GM18867 (cell line): ENCODE results near the gene ATP2A3.

Source experiments
- ATAC-seq: cut with Tn5 transposase; IDR thresholded peaks from one replicate; pipeline ENCODE4 v1.9.1; 2021; ENCODE audit warnings: mild to moderate bottlenecking, moderate library complexity; ENCODE audit not compliant: unreplicated experiment

The ATP2A3 gene

DNA sequence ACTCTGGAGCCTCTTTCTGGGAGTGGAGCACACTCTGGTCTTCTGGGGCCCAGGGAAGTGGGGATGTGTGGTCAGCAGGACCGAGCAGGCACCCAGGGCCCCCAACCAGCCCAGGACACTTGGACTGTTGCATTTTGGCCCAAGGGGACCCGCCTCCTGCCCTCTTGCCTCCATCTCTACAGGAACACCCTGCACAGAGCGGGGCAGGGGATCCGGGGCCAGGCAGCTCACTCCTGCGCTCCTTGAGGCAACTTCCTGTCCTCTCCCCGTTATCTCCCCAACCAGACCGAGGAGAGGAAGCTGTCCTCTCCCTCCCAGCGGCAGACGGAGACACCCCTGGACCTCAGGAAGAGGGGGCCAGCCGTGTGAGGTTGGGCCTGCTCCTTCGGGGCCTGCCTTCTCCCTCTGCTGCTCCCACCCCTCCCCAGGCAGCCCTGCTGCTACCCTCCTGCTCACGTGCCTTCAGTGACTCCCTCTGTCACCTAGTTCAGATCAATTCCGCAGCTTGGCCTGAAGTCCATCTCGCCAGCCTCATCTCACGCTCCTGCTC lies 10.0 kb upstream of the ATP2A3 start:
- ATAC-seq: no peak

DNA sequence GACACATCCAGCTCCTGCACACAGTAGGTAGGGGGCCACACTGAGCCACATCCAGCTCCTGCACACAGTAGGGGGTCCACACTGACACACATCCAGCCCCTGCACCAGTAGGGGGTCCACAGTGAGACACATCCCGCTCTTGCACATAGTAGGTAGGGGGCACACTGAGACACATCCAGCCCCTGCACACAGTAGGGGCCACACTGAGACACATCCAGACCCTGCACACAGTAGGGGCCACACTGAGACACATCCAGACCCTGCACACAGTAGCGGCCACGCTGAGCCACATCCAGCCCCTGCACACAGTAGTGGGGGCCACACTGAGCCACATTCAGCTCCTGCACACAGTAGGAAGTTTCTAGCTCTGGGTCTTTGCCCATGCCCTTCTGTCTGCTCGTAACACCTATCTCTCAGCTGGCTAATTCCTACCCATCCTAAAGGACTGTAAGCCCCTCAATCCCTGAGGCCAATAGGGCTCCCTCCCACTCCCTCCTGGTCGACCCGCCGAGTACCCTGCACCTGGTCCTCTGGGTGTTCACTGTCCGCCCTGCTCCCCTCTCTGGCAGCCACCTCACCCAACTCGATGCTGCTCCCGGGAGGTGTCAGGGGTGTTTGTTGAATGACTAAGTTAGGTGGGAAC lies 9.4 kb upstream of the ATP2A3 start:
- no peak for ATAC-seq

DNA sequence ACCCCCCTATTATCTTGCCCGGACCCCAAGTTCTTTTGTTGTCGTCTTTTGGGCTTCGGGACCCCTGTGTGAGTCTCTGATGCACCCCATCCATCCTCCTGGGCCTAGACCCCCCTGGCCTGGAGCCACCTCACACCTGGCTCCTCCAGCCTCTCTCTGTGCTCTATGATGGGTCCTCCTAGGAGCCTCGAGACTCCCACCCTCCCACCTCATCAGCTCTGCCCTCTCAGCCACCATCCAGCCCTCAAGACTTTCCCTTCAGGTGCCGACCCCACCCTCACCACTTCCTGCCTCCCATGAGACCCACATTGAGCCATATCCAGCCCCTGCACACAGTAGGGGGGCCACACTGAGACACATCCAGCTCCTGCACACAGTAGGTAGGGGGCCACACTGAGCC lies 8.7 kb upstream of the ATP2A3 start:
- ATAC-seq: no peak

DNA sequence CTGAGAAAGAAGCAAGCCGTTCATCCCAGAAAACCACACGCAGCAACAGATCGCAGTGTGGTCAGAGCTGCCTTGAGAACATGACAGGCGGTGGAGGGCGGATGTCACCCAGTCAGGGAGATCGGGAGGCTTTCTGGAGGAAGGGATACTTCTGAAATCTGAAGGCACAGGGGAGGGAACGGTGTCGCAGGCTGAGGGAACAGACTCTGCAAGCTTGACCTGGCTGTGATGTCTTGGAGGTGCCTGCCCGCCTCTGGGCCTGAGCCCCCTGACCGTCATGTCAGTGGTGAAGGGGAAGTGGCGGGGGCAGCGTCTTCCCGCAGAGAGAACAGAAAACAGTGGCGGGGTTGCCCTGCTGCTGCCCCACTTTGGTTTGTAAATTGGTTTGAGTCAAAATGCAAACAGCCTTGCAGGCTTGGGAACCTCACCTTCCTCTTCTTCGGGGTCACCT lies 8.1 kb upstream of the ATP2A3 start:
- ATAC-seq: no peak

DNA sequence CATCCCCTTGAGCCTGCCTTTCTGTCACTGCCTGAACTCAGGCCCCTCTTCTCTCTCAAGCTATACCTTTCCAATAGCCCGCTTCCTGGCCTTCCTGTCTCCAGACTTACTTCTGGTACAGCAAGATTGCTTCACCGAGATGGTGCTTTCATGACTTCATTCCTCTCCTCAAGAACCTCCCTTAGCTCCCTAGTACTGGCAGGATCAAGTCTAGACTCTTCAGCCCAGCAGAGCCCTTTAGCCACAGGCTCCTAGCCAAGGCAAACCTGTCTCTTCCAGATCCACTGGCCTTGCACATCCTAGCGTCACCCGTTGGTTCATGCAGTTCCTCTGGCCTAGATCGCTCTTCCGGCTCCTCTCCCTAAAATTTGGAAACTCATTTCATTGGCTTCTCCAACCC lies 6.4 kb upstream of the ATP2A3 start:
- no peak for ATAC-seq

DNA sequence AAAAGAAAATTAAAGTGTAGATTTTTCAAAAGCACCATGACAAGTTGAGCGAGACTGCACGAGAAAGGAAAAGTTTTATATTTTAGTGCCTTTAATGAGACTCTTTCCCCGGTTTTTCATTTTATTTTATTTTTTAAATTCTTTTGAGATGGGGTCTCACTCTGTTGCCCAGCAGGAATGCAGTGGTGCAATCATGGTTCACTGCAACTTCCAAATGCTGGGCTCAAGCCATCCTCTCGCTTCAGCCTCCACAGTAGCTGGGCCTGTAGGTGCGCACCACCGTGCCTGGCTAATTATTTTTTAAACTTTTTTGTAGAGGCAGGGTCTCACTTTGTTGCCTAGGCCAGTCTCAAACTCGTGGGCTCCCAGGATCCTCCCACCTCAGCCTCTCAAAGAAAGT lies 5.7 kb upstream of the ATP2A3 start:
- ATAC-seq: no peak

DNA sequence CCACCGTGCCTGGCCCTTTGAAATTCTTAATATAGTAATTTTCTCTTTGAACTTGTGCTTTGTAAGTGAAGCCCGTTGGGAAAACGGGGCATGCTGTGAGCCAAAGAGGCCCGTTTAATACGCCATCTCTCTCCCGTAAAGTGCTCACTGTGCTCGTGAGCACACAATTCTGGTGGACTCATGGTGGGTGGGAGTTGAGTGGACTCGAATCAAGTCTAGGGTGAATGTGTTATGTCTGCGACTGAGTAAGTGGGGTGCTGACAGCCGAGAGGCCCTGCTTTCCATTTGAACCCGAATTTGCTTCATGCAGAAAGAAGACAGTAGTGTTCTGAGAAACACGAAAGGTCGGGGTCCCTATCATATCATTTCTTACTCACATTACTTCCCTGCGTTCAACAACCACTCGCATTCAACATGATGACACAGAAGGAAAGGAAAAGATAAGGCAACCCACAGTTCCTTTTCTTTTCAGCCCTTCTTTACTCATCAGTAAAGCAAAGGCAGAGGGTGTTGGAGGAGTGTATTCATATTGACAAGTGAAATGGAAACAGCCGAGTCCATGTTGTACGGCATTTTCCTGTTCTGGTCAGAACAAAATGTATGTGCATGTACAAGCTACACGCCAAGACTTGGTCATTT lies 4.8 kb upstream of the ATP2A3 start:
- no peak for ATAC-seq

DNA sequence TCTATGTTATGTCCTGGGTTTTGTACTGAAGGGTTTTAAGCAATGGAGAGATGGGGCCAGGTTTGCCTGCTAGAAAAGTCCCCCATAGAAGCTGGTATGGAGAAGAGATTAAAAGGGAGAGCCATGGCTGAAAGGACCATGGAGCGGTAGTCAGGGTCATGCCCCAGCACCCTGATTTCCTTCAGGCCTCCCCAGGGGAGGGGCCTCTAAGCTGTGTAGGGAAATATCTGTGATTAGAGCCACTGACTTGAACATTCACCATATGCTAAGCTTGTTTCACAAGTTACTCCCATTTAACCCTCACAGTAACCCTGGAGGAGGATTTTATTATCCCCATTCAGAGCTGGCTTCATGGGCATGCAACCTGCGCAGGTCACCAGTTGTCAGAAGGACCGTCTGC lies 3.8 kb upstream of the ATP2A3 start:
- no peak for ATAC-seq

DNA sequence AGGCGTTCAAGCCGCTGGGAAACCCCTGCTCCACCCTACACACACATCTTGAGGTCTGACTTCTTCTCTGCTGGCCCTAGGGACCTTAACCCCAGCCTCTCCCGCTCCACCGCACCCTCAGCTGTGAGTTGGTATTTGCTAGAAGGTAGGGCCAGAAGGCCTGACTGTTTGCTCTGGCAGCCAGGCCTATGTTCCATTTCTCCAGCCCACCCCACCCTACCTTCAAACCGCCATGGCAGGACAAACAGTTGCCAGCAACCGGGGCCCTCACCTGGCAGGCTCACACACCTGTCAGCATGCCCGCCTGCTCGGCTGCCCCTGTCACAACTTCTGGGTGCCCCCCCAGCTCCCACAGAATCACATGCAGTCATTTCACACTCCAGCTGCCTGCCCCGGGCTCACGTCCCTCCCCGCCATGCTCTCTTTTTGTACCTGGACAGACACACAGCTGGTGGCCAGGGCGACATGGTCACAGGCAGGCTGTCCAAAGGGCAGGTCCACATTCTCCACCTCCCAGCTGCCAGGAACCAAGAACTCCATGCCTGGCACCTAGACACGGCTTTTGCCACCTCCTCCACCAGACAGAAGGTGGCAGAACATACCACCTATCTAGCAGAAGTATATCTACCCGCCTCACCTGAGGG lies 2.6 kb upstream of the ATP2A3 start:
- ATAC-seq: no peak

DNA sequence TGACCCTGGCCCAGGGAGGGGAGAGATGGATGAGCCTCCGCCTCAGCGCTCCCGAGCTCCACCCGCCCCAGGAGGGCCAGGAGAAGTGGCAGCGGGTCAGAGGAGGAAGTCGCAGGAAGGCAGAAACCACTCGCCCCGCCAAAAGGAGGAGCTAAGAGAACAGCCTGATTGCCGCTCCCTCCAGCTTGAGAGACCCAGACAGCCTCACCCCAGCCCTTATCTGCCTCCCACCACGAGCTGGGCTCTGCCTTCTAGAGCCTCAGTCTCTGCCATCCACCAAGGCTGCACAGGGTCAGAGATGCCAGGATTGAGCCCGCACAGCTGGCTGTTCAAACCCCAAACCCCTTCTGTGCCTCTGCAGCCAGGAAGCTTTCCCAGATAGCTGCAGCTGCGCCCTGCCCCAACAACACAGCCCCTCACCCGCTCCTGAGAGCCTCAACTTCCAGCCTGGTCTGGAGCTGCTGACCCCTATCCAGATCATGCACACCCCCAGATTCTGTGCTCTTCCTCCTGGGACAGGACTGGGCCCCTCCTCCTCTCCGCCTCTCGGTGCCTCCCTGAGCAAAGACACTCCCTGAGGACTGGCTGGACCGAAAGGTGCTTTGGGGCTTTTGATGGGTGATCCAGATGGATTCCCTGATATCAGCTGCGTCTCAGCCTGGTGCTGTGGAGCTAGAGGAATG lies 1.0 kb upstream of the ATP2A3 start:
- ATAC-seq: no peak

DNA sequence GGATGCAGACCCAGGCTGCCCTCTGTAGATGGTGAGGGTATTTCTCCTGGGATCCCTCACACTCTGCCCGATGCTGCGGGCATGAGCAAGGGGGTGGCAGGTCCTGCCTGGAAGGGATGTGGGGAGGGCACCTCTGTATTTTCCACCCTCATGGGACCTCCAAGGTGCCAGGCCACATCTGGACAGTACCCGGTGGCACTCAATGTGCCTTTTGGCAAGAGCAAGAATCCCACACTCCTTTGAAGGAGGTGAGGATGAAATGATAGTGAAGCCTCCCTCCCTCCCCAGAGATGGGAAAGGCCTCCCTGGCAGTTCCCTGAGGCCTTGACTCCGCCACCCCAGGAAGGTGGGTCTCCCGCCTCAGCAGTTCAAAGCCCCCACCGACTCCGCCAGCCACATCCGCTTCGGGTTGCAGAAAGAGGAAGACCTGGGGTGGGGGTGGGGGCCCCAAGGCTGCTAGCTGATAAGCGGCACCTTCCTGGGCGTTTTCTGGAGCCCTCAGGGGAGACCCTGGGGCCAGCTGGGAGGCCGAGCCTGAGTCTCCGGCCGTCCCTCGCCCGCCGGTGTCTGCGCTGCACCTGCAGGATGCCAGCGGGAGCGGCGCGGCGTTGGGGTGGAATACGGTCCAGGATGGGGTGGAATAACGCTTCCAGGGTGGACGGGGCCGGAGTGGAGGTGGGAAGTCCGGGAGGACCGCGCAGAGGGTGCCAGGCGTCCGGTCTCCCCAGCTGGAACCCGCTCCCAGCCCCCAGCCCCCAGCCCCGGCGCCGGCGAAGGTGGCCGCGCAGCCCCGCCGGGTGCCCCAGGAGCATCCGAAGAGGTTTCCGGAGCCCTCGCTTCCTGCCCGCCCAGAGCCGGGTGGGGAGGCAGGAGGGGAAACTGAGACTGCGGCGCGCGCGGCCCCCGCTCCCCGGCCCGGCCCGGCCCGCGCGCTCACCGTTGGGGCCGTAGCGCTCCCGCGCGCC lies 718 bp downstream of the ATP2A3 start:
- ATAC-seq: peak; percentile 15

DNA sequence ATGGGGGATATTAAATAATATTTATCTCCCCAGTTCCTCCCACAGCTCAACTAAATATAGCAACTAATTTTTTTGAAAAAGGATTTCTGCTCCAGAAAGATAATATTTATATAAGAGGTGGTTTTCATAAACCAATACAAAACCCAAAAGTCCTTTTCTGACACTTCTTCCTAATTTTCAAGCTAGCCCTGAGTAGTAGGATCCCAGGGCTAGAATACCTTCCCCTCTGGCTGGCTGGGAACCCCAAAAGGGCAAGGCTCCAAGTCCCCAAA lies 1.3 kb downstream of the ATP2A3 start:
- ATAC-seq: no peak

DNA sequence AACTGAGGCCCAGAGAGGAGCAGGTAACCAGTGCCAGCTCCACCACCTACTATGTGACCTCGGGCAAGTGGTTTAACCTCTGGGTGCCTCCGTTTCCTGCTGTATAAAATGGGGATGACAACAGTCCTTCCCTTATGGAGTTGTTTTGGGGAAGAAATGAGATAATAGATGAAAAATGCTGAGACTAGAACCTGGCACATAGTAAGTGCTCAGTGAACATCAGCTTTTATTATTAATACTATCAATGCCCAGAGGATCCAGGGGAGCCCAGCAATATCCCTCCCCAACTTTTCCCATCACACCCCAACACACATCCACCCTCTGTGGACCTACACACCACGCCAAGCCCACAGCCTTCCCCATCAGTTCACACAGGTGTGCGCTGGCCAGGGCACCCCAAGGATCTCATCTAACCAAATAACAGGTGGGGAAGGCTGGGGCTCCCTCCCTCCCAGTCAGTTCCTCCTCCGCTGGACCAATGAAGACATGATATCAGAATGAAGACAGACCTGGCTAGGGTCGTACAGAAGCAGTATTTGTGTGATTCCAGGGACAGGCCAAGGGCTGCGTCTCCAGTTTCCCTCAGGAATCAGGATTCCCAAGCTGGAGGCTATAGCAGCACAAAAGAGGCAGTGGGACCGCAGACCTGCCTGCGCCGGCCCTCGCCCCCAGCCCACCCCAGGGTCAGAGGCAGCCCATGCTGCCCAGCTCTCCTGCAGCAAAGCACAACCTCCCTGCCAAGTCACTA lies 1.8 kb downstream of the ATP2A3 start:
- ATAC-seq: no peak

DNA sequence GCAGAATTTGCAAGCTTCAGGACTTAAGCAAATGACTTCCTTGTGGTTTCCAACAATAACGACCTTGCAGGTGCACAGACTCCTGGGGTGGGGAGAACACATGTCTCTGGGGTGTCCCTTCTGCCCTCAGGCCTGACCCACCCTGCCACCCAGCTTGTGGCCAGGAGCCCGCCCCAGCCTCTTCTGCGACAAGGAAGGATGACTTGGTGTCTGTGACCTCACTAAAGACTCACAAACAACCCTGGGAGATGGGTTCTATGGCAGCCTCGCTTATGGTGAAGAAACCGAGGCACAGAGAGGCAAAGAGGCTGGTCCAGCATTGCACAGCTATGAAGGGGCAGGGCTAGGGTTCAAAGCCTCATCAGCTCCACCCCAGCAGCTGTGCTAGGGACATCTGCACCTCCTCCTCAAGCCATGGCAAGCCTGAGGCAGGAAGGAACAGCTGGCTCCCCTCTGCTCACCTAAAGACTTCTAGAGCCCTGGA lies 2.6 kb downstream of the ATP2A3 start:
- ATAC-seq: peak; percentile 34

DNA sequence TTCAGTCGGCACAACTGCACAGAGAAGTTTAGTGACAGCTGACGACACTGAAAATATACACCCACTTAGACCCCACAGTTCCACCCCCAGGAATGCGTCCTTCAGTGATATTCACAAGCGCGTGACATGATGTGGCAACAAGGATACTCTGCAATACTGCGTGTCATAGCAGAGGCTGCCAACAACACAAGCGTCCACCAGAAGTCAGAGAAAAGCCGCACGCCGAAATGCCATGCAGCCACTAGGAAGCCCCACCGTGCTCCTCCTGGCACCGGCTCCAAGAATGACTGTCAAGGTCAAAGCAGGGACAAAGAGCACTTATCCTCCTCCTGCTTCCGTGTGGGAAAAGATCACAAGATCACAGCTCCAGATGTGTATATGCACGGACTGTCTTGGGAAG lies 3.5 kb downstream of the ATP2A3 start:
- ATAC-seq: no peak

DNA sequence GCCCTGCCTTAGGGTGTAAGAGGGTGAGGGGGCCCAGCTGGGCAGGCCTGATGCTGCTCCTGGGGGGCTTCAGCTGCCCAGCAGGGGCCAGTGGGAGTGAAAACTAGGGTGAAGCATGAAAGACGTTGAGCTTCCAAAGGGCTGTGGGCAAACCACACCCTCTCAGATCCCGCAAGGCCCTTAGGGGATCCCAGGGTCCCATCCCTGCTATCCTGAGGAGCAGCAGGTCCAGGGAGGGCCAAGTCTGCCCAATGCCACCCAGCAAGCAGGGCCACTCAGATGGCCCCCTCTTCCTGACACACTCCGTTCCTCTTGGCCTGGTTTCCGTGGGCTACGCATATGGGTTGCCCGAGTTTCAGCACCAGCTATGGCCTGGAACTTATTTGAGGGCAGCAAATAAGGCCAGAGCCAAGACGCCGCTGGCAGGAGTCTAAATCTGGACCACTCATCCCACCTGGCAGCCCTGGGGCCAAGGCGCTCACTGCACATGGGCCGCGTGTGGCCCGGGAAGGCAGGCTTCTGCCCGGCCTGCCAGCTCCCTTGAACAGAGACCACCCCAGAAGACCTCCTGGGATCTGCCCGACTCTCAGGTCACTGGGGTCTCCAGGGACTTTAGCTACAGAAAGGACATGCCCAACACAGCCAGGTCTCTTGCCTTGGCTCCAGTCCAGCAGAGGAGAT lies 4.2 kb downstream of the ATP2A3 start:
- ATAC-seq: no peak

DNA sequence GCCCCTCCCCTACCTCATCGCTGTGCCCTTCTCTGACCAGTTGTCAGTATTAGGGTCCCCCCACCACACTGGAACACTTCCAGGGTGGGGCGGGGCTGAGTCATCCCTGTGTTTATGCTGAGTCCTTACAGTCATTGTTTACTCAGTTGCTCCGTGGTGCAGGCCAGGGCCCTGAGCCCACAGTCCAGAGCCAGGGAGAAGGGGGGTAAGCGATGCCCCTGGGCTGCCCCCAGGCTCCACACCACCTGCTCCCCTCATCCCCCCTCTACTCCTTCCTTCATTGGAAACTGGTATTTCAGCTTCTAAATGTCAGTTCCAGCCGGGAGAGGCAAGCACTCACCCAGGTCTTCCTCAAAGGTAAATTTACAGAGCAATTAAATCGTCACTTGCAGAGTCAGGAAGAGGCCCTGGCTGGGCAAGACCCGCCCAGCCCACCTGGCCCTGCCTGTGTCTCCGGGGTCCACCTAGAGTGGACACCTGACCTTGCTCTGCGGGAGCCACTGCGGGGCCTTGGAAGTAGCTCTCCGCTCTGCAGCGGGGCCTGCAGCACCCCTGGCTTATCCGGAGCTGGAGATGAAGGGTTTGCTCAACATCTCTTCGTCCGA lies 4.8 kb downstream of the ATP2A3 start:
- no peak for ATAC-seq

DNA sequence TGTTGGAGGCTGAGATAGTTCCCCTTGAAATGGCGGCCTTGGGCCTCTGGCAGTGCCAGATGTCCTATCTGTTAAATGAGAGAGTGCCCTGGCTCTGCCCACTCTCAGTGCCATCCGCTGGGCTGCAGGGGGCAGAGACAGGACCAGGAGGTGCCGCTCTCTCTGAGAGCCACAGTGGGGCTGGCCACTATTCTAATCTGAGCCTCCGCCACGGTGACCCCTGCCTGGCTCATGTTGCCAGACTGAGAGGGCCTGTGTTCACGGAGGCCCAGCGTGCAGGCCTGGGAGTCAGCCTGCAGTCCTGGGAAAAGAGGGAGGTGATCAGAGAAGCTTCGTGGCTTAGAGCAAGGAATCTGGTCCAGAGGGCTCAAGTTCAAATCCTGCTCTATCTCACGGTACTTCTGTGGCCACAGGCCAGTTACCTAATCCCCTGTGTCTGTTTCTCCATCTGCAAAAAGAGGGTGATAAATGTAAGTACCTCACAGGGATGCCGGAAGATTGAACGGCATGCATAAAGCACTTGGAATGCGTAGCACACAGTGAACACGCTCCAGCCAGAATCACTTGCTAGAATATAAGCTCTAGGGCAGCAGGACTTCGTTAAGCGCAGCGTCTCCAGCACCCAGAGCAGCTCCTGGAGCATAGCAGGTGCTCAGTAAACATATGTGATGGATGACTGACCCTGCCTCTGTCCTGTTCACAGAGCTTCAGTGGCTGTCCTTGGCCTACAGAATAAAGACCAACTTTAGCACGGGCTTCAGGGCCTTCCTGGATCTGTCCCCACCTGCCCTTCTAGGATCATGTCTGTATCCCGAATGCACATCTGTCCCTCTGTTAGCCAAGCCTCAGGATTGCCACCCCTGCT lies 6.3 kb downstream of the ATP2A3 start:
- no peak for ATAC-seq
